Ovary (tissue), 3 donors: Measurements from ENCODE around the gene STPG3.
A peak's percentile ranks its signal among the peaks of the same experiment; 100 is the strongest.

Experiments
- EP300 ChIP-seq: sonication (generic); formaldehyde crosslinking; IDR thresholded peaks from one replicate; pipeline ENCODE4 v1.6.1; 2017; ENCODE audit warnings: antibody characterized with exemption
- POLR2A ChIP-seq: fragments of 450-650 bp; IDR thresholded peaks from one replicate; pipeline ENCODE4 v1.6.1; 2017; ENCODE audit warnings: antibody characterized with exemption, mild to moderate bottlenecking, moderate library complexity
- TF ChIP-seq, protein P1 (sequence below), 3 donors: fragments of 450-650 bp in 2 of 3; fragments of 200-600 bp in 1 of 3; IDR thresholded peaks; one replicate each; pipeline versions ENCODE4 v1.5.1 to v1.8.0; 2016 to 2022; ENCODE audit warnings: antibody characterized with exemption in 3 of 3, mild to moderate bottlenecking in 1 of 3
- donor health status: DM: no; HTN: no; CAD: no.

DNA sequence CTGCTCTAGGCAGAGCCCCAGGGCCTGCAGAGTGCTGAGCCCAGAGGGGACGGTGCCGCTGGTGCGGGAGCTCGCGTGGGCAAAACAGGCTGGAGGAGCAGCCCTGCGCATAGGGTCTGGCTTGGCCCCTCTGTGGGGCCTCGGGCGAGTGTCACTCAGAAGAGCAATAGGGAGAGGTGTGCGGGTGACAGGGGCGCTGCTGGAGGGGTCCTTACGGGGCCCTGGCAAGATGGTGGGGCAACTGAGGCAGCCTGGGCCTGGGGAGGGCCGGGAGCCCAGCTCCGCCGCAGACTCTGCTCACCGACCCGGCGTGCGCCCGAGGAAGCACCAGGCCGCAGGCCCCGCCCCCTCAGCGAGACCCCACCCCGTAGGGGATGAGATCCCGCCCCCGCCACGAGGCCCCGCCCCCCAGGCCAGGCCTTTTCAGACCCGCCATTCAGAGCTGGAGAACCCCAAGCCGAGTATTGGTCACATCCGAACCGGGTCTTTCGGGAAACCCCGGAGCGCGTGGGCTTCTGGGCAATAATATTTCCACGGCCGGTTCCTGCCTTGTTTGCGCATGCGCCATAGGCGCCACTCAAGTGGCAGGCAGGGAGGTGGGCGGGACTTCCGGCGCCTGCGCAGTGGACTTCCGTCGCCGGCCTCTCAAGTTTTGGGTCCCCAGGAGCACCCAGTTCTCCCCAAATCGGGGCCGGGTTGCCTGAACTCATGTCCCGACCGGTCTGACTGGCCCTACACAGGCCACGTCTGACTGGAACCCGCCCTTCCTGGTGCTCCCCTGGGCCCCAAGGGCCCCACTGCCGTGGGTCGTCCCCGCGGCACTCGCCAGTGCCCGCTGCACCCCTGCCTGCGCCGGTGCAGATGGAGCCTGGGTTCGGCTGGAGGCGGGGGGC is 27.8 kb upstream of the STPG3 start:
- TF ChIP-seq, protein P1, sequence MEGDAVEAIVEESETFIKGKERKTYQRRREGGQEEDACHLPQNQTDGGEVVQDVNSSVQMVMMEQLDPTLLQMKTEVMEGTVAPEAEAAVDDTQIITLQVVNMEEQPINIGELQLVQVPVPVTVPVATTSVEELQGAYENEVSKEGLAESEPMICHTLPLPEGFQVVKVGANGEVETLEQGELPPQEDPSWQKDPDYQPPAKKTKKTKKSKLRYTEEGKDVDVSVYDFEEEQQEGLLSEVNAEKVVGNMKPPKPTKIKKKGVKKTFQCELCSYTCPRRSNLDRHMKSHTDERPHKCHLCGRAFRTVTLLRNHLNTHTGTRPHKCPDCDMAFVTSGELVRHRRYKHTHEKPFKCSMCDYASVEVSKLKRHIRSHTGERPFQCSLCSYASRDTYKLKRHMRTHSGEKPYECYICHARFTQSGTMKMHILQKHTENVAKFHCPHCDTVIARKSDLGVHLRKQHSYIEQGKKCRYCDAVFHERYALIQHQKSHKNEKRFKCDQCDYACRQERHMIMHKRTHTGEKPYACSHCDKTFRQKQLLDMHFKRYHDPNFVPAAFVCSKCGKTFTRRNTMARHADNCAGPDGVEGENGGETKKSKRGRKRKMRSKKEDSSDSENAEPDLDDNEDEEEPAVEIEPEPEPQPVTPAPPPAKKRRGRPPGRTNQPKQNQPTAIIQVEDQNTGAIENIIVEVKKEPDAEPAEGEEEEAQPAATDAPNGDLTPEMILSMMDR (IDR thresholded peaks at IDR 0.05) = no peak
- TF ChIP-seq EP300 (no peak), POLR2A (peak; percentile 26)
